ENCODE measurements around the gene GSN.

The GSN gene

DNA sequence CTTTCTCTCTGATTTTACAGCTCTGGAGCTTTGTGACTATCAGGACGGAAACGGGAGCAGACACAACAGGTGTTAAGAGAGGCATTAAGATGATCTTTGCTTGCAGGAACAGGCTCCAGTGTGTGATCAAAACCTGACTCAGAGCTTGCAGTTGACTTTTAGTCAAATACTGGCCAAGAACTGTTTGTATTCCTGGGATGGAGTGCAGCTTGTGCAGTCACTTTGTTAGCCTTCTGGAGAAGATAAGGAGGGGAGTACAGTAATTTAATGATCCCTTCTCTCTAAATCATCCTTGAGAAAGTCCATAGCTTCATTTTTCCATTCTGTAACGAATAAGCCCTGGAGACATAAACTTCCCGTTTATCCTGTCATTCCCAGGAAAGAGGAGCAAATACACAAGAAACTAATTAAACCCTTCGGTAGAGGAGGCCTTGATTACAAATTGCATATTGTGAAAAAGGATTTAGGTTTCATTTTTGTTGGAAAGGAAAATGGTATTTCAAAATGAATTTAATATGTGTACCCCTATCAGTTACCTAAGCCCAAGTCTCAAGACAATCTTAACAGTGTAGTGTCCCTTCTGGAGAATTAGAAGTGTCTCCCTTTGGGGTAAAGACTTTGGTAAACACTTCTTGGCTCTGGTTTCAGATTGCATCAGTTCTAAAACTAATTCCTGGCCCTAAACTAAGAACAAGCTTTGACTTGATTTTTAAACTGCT lies 105.2 kb downstream of the GSN start:
- DNase-seq (ENCODE audit: low read depth): no peak

DNA sequence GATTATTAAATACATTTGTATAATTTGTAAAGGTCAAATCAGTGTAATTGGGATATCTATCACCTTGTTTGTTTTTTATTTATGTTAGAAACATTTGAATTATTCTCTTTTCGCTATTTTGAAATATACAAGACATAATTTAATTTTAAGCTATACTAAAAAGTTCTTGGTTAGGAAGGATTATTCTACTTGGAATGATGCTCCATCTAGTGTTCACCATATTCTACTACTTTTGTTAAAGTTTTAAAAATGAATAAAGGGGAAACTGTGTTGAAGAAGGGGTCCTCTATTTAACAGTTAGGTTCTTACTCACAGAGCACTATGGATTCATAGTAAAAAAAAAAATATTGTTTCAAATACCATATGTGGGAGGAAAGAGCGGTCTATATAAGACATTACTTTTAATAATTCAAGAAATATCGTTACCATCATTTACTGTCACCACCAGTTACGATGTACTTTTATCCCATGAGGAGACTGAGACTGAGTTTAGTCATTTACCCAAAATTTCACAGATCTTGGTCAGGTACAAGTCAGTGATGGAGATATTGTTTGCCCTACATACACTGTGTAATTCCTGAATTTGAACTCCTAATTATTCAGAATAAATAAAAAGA lies 108.4 kb downstream of the GSN start:
- no peak for DNase-seq (ENCODE audit: low read depth)

DNA sequence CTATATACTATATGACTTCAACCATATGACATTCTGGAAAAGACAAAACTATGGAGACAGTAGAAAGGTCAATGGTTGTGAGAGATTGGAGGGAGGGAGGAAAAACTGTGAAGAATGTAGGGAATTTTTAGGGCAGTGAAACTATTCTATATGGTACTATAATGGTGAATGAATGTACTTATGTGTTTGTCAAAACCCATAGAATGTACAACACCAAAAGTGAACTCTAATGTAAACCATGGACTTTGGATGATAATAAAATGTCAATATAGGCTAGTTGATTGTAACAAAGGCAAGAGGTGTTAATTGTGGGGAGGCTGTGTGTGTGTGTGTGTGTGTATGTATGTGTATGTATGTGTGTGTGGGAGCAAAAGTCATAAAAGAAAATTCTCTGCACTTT lies 112.9 kb downstream of the GSN start:
- DNase-seq (ENCODE audit: low read depth): no peak

Measured in activated T-cell treated with anti-CD3 and anti-CD28 coated beads for 24 hours (primary cell).